SU-DHL-6 (cell line): ENCODE measurements around the gene WDR5.
"Not testable (repeated sequence)": the region's sequence is repeated elsewhere in the genome, so short reads cannot be mapped to it uniquely, and the experiment has no call there.

Experiments
- H2AFZ ChIP-seq: fragments of 200-600 bp; sonication (generic); 2 replicates; pipeline ENCODE4 v1.6.1; 2014; ENCODE audit warnings: low read depth, mild to moderate bottlenecking, moderate library complexity, mixed read lengths, antibody characterized with exemption, low read length; ENCODE audit not compliant: severe bottlenecking
- H3F3A ChIP-seq: fragments of 200-600 bp; shearing (Covaris generic); 2 replicates; pipeline ENCODE4 v1.6.0; 2016; ENCODE audit warnings: antibody characterized with exemption, mild to moderate bottlenecking; ENCODE audit not compliant: insufficient read depth
- H3K27ac ChIP-seq: fragments of 200-600 bp; sonication (generic); 2 replicates; pipeline ENCODE4 v1.5.1; 2016; ENCODE audit warnings: low read depth, mild to moderate bottlenecking, low read length, moderate library complexity, mixed read lengths
- H3K27me3 ChIP-seq: fragments of 200-600 bp; sonication (generic), shearing (Covaris generic); 2 replicates; pipeline ENCODE4 v1.6.0; 2014; ENCODE audit warnings: mild to moderate bottlenecking, low read length
- H3K36me3 ChIP-seq: fragments of 200-600 bp; sonication (generic); 2 replicates; pipeline ENCODE4 v1.6.1; 2014; ENCODE audit warnings: mild to moderate bottlenecking, low read length, mixed read lengths
- H3K4me2 ChIP-seq: fragments of 300-600, 200-600 bp; shearing (Covaris generic), sonication (generic); 2 replicates; pipeline ENCODE4 v1.6.0; 2014; ENCODE audit warnings: low read length, low read depth, mild to moderate bottlenecking; ENCODE audit not compliant: poor library complexity, severe bottlenecking
- H3K4me3 ChIP-seq: fragments of 200-600 bp; sonication (generic); 2 replicates; pipeline ENCODE4 v1.5.1; 2014; ENCODE audit warnings: antibody characterized with exemption, low read length, mild to moderate bottlenecking, mixed read lengths; ENCODE audit not compliant: insufficient read depth, poor library complexity, severe bottlenecking
- H3K79me2 ChIP-seq: fragments of 200-600 bp; sonication (generic); 2 replicates; pipeline ENCODE4 v1.6.1; 2014; ENCODE audit warnings: mild to moderate bottlenecking, low read length, moderate library complexity; ENCODE audit not compliant: insufficient read depth
- H3K9ac ChIP-seq: fragments of 200-600 bp; sonication (generic); 2 replicates; pipeline ENCODE4 v1.7.0; 2014; ENCODE audit warnings: mild to moderate bottlenecking, low read length
- H3K9me2 ChIP-seq: fragments of 200-600 bp; sonication (generic); replicated peaks from 2 replicates; pipeline ENCODE4 v1.6.1; 2014; ENCODE audit warnings: low read length; ENCODE audit not compliant: insufficient read depth
- H3K9me3 ChIP-seq: fragments of 200-600 bp; sonication (generic); 2 replicates; pipeline ENCODE4 v1.6.1; 2014; ENCODE audit warnings: low read length, mixed read lengths; ENCODE audit not compliant: insufficient read depth
- H4K20me1 ChIP-seq: fragments of 200-600 bp; sonication (generic); 2 replicates; pipeline ENCODE4 v1.6.1; 2014; ENCODE audit warnings: low read depth, mild to moderate bottlenecking, antibody characterized with exemption, low read length, moderate library complexity, mixed read lengths
- CTCF ChIP-seq: fragments of 200-600 bp; sonication (generic); IDR thresholded peaks from one replicate; pipeline ENCODE4 v1.5.1; 2017; ENCODE audit warnings: antibody characterized with exemption, mild to moderate bottlenecking, low read length, moderate library complexity; ENCODE audit not compliant: insufficient read depth, poor library complexity, severe bottlenecking
- EZH2phosphoT487 ChIP-seq: fragments of 200-600 bp; sonication (generic), shearing (Covaris generic); conservative IDR thresholded peaks from 2 replicates; pipeline ENCODE4 v1.6.1; 2018; ENCODE audit warnings: mild to moderate bottlenecking, antibody characterized with exemption, low read length, moderate library complexity, mixed read lengths

WDR5 gene

GRCh38 chr9:134099123-134099761, 36.6 kb upstream of the WDR5 start:
- Histone ChIP-seq H3K36me3 (no peaks in the 10 kb centered on the region), H3K4me2 (no peak overlapping the region), H3F3A (no peaks in the 10 kb centered on the region), H3K27ac (no peak overlapping the region), H3K4me3 (no peak overlapping the region), H2AFZ (no peak overlapping the region), H3K27me3 (no peaks in the 10 kb centered on the region), H4K20me1 (no peaks in the 10 kb centered on the region), H3K9ac (no peak overlapping the region), H3K79me2 (no peaks in the 10 kb centered on the region), H3K9me2 (no peaks in the 10 kb centered on the region), H3K9me3 (no peaks in the 10 kb centered on the region)
- TF ChIP-seq CTCF, result peak; percentile 53
- TF ChIP-seq EZH2phosphoT487, result no peak

GRCh38 chr9:134100040-134100439, 35.8 kb upstream of the WDR5 start:
- Histone ChIP-seq H3K9ac (no peak overlapping the region), H3K9me2 (no peaks in the 10 kb centered on the region), H4K20me1 (no peaks in the 10 kb centered on the region), H3K9me3 (no peaks in the 10 kb centered on the region), H3K27me3 (no peaks in the 10 kb centered on the region), H3K27ac (no peak overlapping the region), H3F3A (no peaks in the 10 kb centered on the region), H3K36me3 (no peaks in the 10 kb centered on the region), H2AFZ (no peak overlapping the region), H3K4me2 (no peak overlapping the region), H3K4me3 (no peak overlapping the region), H3K79me2 (no peaks in the 10 kb centered on the region)
- TF ChIP-seq CTCF (no peak), EZH2phosphoT487 (no peak)

- not testable (repeated sequence) for H3F3A ChIP-seq, H3K79me2 ChIP-seq, H3K4me3 ChIP-seq, H3K4me2 ChIP-seq, H3K9me2 ChIP-seq, H3K9me3 ChIP-seq, H3K27ac ChIP-seq, H3K27me3 ChIP-seq, H3K36me3 ChIP-seq, H2AFZ ChIP-seq, H3K9ac ChIP-seq, H4K20me1 ChIP-seq
Measured at GRCh38 chr9:134101133-134101532, 34.7 kb upstream of the WDR5 start.

GRCh38 chr9:134101623-134102149, 34.2 kb upstream of the WDR5 start:
- Histone ChIP-seq H3K4me2 (no peak overlapping the region), H2AFZ (no peak overlapping the region), H3K9ac (no peak overlapping the region), H3K27me3 (no peaks in the 10 kb centered on the region), H3K36me3 (no peaks in the 10 kb centered on the region), H3K27ac (no peak overlapping the region), H3K9me2 (no peaks in the 10 kb centered on the region), H4K20me1 (no peaks in the 10 kb centered on the region), H3K9me3 (no peaks in the 10 kb centered on the region), H3K4me3 (no peak overlapping the region), H3K79me2 (no peaks in the 10 kb centered on the region), H3F3A (no peaks in the 10 kb centered on the region)
- no peak for TF ChIP-seq CTCF
- TF ChIP-seq EZH2phosphoT487, result no peak
